Loucy (cell line): ENCODE data around the gene CRTC1.
"Not testable (repeated sequence)": the region's sequence is repeated elsewhere in the genome, so short reads cannot be mapped to it uniquely, and the experiment has no call there.

ENCODE experiments used
- H2AFZ ChIP-seq: fragments of 200-600 bp; sonication (generic); 2 replicates; pipeline ENCODE4 v1.6.0; 2016; ENCODE audit warnings: antibody characterized with exemption, mild to moderate bottlenecking, low read length, moderate library complexity
- H3F3A ChIP-seq: fragments of 200-600 bp; 2 replicates; pipeline ENCODE4 v1.6.0; 2016; ENCODE audit warnings: antibody characterized with exemption, low read depth, mild to moderate bottlenecking
- H3K27me3 ChIP-seq: fragments of 200-600 bp; sonication (generic); 2 replicates; pipeline ENCODE4 v1.6.1; 2014; ENCODE audit warnings: low read length, mild to moderate bottlenecking; ENCODE audit not compliant: insufficient read depth, poor library complexity, severe bottlenecking
- H3K36me3 ChIP-seq: fragments of 200-600 bp; sonication (generic); 2 replicates; pipeline ENCODE4 v1.6.1; 2016; ENCODE audit warnings: low read length; ENCODE audit not compliant: insufficient read depth
- H3K4me1 ChIP-seq: fragments of 200-600 bp; sonication (generic); 2 replicates; pipeline ENCODE4 v1.5.1; 2014; ENCODE audit warnings: low read length, mild to moderate bottlenecking; ENCODE audit not compliant: insufficient read depth, poor library complexity, severe bottlenecking
- H3K4me2 ChIP-seq: fragments of 200-600 bp; sonication (generic); 2 replicates; pipeline ENCODE4 v1.6.0; 2014; ENCODE audit warnings: antibody characterized with exemption, low read length, low read depth, mild to moderate bottlenecking; ENCODE audit not compliant: poor library complexity, severe bottlenecking
- H3K4me3 ChIP-seq: fragments of 200-600 bp; sonication (generic); 2 replicates; pipeline ENCODE4 v1.5.1; 2014; ENCODE audit warnings: low read length, mild to moderate bottlenecking, mixed read lengths; ENCODE audit not compliant: poor library complexity, severe bottlenecking
- H3K79me2 ChIP-seq: fragments of 200-600 bp; sonication (generic); 2 replicates; pipeline ENCODE4 v1.6.1; 2014; ENCODE audit warnings: low read length; ENCODE audit not compliant: insufficient read depth
- H3K9ac ChIP-seq: fragments of 200-600 bp; sonication (generic); 2 replicates; pipeline ENCODE4 v1.6.0; 2014; ENCODE audit warnings: mild to moderate bottlenecking, low read depth, low read length, moderate library complexity; ENCODE audit not compliant: poor library complexity, severe bottlenecking
- H3K9me2 ChIP-seq: fragments of 200-600 bp; sonication (generic); replicated peaks from 2 replicates; pipeline ENCODE4 v1.6.1; 2016; ENCODE audit warnings: low read depth, low read length, mixed read lengths
- H3K9me3 ChIP-seq: fragments of 200-600 bp; sonication (generic); 2 replicates; pipeline ENCODE4 v1.6.1; 2014; ENCODE audit warnings: mild to moderate bottlenecking, antibody characterized with exemption, low read length, low read depth; ENCODE audit not compliant: insufficient read depth
- H4K20me1 ChIP-seq: fragments of 200-600 bp; sonication (generic); 2 replicates; pipeline ENCODE4 v1.6.0; 2014; ENCODE audit warnings: antibody characterized with exemption, low read length, mild to moderate bottlenecking; ENCODE audit not compliant: insufficient read depth, poor library complexity, severe bottlenecking
- EZH2phosphoT487 ChIP-seq: fragments of 200-600 bp; IDR thresholded peaks from 2 replicates; pipeline ENCODE4 v1.6.1; 2018; ENCODE audit warnings: antibody characterized with exemption, mild to moderate bottlenecking, moderate library complexity, borderline replicate concordance
- TF ChIP-seq, protein P1 (sequence below): fragments of 200-600 bp; sonication (generic); conservative IDR thresholded peaks from 2 replicates; pipeline ENCODE4 v1.5.1; 2014; ENCODE audit warnings: mild to moderate bottlenecking, antibody characterized with exemption, low read length

CRTC1 gene

DNA sequence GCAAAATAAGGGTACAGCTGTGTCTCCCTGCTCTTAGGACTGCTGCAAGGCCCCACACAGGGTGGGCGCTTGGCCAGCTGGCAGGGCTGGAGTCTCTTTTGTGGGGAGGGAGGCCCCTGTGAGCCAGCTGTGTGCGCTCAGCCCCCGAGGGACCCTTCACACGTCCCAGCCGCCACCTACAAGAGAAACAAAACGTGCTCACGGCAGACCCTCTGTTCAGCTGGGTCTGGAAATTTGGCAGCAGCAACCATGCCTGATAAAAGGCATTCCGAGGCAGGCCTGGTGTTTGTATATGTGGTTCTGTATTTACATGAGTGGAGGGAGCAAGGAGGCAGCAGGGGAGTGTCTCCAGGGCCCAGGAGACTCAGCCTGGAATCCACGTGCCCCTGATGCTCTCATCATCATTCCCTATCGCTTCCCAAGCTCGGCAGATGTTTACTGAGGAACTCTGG, 49.7 kb downstream of the CRTC1 start:
- H3K4me3 ChIP-seq, result no peak overlapping the region
- no peaks in the 10 kb centered on the region for H3K27me3 ChIP-seq
- H3K4me1 ChIP-seq, result no peaks in the 10 kb centered on the region
- no peaks in the 10 kb centered on the region for H3K79me2 ChIP-seq
- H4K20me1 ChIP-seq, result no peaks in the 10 kb centered on the region
- no peaks in the 10 kb centered on the region for H3K9me2 ChIP-seq
- no peak overlapping the region for H3K4me2 ChIP-seq
- H3K9ac ChIP-seq, result no peak overlapping the region
- no peak overlapping the region for H2AFZ ChIP-seq
- H3K36me3 ChIP-seq, result no peaks in the 10 kb centered on the region
- H3K9me3 ChIP-seq, result no peaks in the 10 kb centered on the region
- no peak for TF ChIP-seq EZH2phosphoT487
- TF ChIP-seq, protein P1, sequence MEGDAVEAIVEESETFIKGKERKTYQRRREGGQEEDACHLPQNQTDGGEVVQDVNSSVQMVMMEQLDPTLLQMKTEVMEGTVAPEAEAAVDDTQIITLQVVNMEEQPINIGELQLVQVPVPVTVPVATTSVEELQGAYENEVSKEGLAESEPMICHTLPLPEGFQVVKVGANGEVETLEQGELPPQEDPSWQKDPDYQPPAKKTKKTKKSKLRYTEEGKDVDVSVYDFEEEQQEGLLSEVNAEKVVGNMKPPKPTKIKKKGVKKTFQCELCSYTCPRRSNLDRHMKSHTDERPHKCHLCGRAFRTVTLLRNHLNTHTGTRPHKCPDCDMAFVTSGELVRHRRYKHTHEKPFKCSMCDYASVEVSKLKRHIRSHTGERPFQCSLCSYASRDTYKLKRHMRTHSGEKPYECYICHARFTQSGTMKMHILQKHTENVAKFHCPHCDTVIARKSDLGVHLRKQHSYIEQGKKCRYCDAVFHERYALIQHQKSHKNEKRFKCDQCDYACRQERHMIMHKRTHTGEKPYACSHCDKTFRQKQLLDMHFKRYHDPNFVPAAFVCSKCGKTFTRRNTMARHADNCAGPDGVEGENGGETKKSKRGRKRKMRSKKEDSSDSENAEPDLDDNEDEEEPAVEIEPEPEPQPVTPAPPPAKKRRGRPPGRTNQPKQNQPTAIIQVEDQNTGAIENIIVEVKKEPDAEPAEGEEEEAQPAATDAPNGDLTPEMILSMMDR, result no peak
- no peaks in the 10 kb centered on the region for H3F3A ChIP-seq

DNA sequence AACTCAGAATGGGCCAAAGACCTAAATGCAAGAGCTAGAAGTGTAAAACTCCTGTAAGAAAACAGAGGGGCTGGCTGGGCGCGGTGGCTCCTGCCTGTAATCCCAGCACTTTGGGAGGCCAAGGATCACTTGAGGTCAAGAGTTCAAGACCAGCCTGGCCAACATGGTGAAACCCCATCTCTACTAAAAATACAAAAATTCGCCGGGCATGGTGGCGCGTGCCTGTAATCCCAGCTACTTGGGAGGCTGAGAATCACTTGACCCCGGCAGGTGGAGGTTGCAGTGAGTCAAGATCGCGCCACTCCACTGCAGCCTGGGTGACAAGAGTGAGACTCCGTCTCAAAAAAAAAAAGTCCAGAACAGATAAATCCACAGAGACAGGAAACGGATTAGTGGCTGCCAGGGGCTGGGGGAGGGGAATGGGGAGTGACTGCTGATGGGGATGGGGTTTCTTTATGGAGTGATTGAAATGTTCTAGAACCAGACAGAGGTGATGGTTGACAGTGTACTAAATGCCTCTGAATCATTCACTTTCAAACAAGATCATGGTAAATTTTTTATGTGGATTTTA, 50.4 kb downstream of the CRTC1 start:
- H3F3A ChIP-seq, H3K4me3 ChIP-seq, H3K9me2 ChIP-seq, H3K79me2 ChIP-seq, H3K27me3 ChIP-seq, H3K4me2 ChIP-seq, H2AFZ ChIP-seq, H3K4me1 ChIP-seq, H4K20me1 ChIP-seq, H3K9me3 ChIP-seq, H3K36me3 ChIP-seq, H3K9ac ChIP-seq: not testable (repeated sequence)

DNA sequence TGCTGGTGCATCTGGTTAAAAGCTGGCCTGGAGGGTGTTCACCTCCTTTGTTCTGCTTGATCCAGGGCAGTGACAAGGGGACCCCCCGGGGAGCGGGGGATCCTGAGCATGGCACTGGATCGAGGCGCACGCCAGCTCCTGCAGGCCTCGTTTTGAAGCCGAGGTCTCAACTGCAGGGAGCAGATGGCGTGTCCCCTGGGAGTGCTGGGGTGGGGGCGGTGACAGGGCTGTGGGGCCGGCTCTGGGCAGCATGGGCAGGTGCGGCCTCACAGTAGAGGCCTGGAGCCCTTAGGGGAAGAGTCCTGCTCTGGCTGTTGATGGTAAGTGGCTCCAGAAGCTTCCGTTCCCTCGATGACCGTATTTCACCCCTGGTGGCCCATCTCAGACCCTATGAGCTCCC, 51.8 kb downstream of the CRTC1 start:
- H3K9me2 ChIP-seq, result no peaks in the 10 kb centered on the region
- no peak overlapping the region for H3K4me2 ChIP-seq
- H3F3A ChIP-seq, result no peaks in the 10 kb centered on the region
- no peaks in the 10 kb centered on the region for H3K36me3 ChIP-seq
- H3K4me3 ChIP-seq, result no peak overlapping the region
- TF ChIP-seq, protein P1, result no peak
- TF ChIP-seq EZH2phosphoT487, result no peak
- H4K20me1 ChIP-seq, result no peaks in the 10 kb centered on the region
- H3K9me3 ChIP-seq, result no peaks in the 10 kb centered on the region
- no peaks in the 10 kb centered on the region for H3K79me2 ChIP-seq
- no peak overlapping the region for H3K9ac ChIP-seq
- H3K27me3 ChIP-seq, result no peaks in the 10 kb centered on the region
- no peaks in the 10 kb centered on the region for H3K4me1 ChIP-seq
- H2AFZ ChIP-seq, result no peak overlapping the region

DNA sequence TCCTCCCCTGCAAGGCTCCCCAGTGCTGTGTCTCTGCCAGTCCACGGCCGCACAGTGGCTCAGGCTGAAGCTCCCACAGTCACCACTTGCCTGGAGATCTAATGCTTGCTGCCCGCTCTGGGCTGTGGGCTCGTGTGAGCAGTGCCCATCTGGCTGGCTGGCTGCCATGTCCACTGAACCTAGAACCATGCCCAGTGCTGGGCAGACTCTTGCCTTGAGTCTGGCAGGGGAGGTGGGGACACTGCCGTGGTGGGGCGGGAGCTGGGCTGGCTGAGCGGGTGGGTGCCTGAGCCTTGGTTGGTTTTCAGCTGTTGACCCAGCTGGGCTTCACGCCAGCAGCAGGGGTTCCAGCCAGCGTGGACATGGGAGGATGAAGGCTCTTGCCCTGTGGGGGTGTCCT, 52.3 kb downstream of the CRTC1 start:
- Histone ChIP-seq H3K36me3 (no peaks in the 10 kb centered on the region), H3K79me2 (no peaks in the 10 kb centered on the region), H3K9me3 (no peaks in the 10 kb centered on the region), H3K4me2 (no peak overlapping the region), H3K27me3 (no peaks in the 10 kb centered on the region), H3F3A (no peaks in the 10 kb centered on the region), H2AFZ (no peak overlapping the region), H3K4me3 (no peak overlapping the region), H3K9me2 (no peaks in the 10 kb centered on the region), H3K9ac (no peak overlapping the region), H4K20me1 (no peaks in the 10 kb centered on the region), H3K4me1 (no peaks in the 10 kb centered on the region)
- TF ChIP-seq EZH2phosphoT487, result no peak
- TF ChIP-seq, protein P1, result no peak
